ENCODE measurements around the gene SMIM13.

SMIM13 gene

GRCh38 chr6:11166948-11167347 is 73.3 kb downstream of the SMIM13 start:
- Histone ChIP-seq H3K9ac (ENCODE audit: low read depth, low read length) (no peak overlapping the region), H3K4me1 (ENCODE audit: insufficient read depth, low read length) (no peaks in the 10 kb centered on the region), H3K9me3 (ENCODE audit: control insufficient read depth, insufficient read depth, low read length) (no peaks in the 10 kb centered on the region), H3K36me3 (ENCODE audit: insufficient read depth, low read length) (no peaks in the 10 kb centered on the region)

- Histone ChIP-seq H3K9me3 (ENCODE audit: control insufficient read depth, insufficient read depth, low read length) (no peaks in the 10 kb centered on the region), H3K36me3 (ENCODE audit: insufficient read depth, low read length) (no peaks in the 10 kb centered on the region), H3K4me1 (ENCODE audit: insufficient read depth, low read length) (peaks cover 6% of the 10 kb centered on the region; the same call in 1 of the 2 replicates), H3K9ac (ENCODE audit: low read depth, low read length) (no peak overlapping the region)
Observed at GRCh38 chr6:11168091-11168635, 74.5 kb downstream of the SMIM13 start.

GRCh38 chr6:11171952-11172351 is 78.3 kb downstream of the SMIM13 start:
- Histone ChIP-seq H3K36me3 (ENCODE audit: insufficient read depth, low read length) (no peaks in the 10 kb centered on the region), H3K9me3 (ENCODE audit: control insufficient read depth, insufficient read depth, low read length) (no peaks in the 10 kb centered on the region), H3K4me1 (ENCODE audit: insufficient read depth, low read length) (peaks cover 11% of the 10 kb centered on the region), H3K9ac (ENCODE audit: low read depth, low read length) (no peak overlapping the region)

GRCh38 chr6:11172501-11173327 is 79.1 kb downstream of the SMIM13 start:
- no peaks in the 10 kb centered on the region for H3K9me3 ChIP-seq (ENCODE audit: control insufficient read depth, insufficient read depth, low read length)
- no peak overlapping the region for H3K9ac ChIP-seq (ENCODE audit: low read depth, low read length)
- peaks cover 11% of the 10 kb centered on the region for H3K4me1 ChIP-seq (ENCODE audit: insufficient read depth, low read length)
- no peaks in the 10 kb centered on the region for H3K36me3 ChIP-seq (ENCODE audit: insufficient read depth, low read length)

- peaks cover 11% of the 10 kb centered on the region for H3K4me1 ChIP-seq (ENCODE audit: insufficient read depth, low read length)
- H3K9ac ChIP-seq (ENCODE audit: low read depth, low read length): no peak overlapping the region
Observed at GRCh38 chr6:11174242-11174611, 80.6 kb downstream of the SMIM13 start.

GRCh38 chr6:11177271-11177670 is 83.6 kb downstream of the SMIM13 start:
- H3K9ac ChIP-seq (ENCODE audit: low read depth, low read length): no peak overlapping the region
- H3K4me1 ChIP-seq (ENCODE audit: insufficient read depth, low read length): peaks cover 11% of the 10 kb centered on the region
- H3K9me3 ChIP-seq (ENCODE audit: control insufficient read depth, insufficient read depth, low read length): no peaks in the 10 kb centered on the region
- H3K36me3 ChIP-seq (ENCODE audit: insufficient read depth, low read length): no peaks in the 10 kb centered on the region

More at GRCh38 chr6:11174242-11174611, 80.6 kb downstream of the SMIM13 start:
- Histone ChIP-seq H3K36me3 (ENCODE audit: insufficient read depth, low read length) (no peaks in the 10 kb centered on the region), H3K9me3 (ENCODE audit: control insufficient read depth, insufficient read depth, low read length) (no peaks in the 10 kb centered on the region)

- no peaks in the 10 kb centered on the region for H3K9me3 ChIP-seq (ENCODE audit: control insufficient read depth, insufficient read depth, low read length)
- H3K36me3 ChIP-seq (ENCODE audit: insufficient read depth, low read length): no peaks in the 10 kb centered on the region; the same call in 1 of the 2 replicates
- no peak overlapping the region for H3K9ac ChIP-seq (ENCODE audit: low read depth, low read length)
- H3K4me1 ChIP-seq (ENCODE audit: insufficient read depth, low read length): no peaks in the 10 kb centered on the region; the same call in 1 of the 2 replicates
Observed at GRCh38 chr6:11179088-11179418, 85.4 kb downstream of the SMIM13 start.

GRCh38 chr6:11179419-11180202 is 86.0 kb downstream of the SMIM13 start:
- no peaks in the 10 kb centered on the region for H3K9me3 ChIP-seq (ENCODE audit: control insufficient read depth, insufficient read depth, low read length)
- H3K4me1 ChIP-seq (ENCODE audit: insufficient read depth, low read length): no peaks in the 10 kb centered on the region; the same call in 1 of the 2 replicates
- H3K9ac ChIP-seq (ENCODE audit: low read depth, low read length): no peak overlapping the region
- no peaks in the 10 kb centered on the region; the same call in 1 of the 2 replicates for H3K36me3 ChIP-seq (ENCODE audit: insufficient read depth, low read length)

- no peaks in the 10 kb centered on the region; the same call in 1 of the 2 replicates for H3K36me3 ChIP-seq (ENCODE audit: insufficient read depth, low read length)
- H3K4me1 ChIP-seq (ENCODE audit: insufficient read depth, low read length): no peaks in the 10 kb centered on the region; the same call in 1 of the 2 replicates
- no peaks in the 10 kb centered on the region for H3K9me3 ChIP-seq (ENCODE audit: control insufficient read depth, insufficient read depth, low read length)
- no peak overlapping the region for H3K9ac ChIP-seq (ENCODE audit: low read depth, low read length)
Observed at GRCh38 chr6:11181478-11182136, 88.0 kb downstream of the SMIM13 start.

- Histone ChIP-seq H3K9ac (ENCODE audit: low read depth, low read length) (no peak overlapping the region), H3K9me3 (ENCODE audit: control insufficient read depth, insufficient read depth, low read length) (no peaks in the 10 kb centered on the region), H3K4me1 (ENCODE audit: insufficient read depth, low read length) (no peaks in the 10 kb centered on the region; the same call in 1 of the 2 replicates), H3K36me3 (ENCODE audit: insufficient read depth, low read length) (no peaks in the 10 kb centered on the region; the same call in 1 of the 2 replicates)
Observed at GRCh38 chr6:11183761-11184362, 90.2 kb downstream of the SMIM13 start.

GRCh38 chr6:11185204-11185842 is 91.7 kb downstream of the SMIM13 start:
- no peak overlapping the region for H3K9ac ChIP-seq (ENCODE audit: low read depth, low read length)
- no peaks in the 10 kb centered on the region for H3K9me3 ChIP-seq (ENCODE audit: control insufficient read depth, insufficient read depth, low read length)
- H3K4me1 ChIP-seq (ENCODE audit: insufficient read depth, low read length): no peaks in the 10 kb centered on the region
- H3K36me3 ChIP-seq (ENCODE audit: insufficient read depth, low read length): no peaks in the 10 kb centered on the region; the same call in 1 of the 2 replicates

GRCh38 chr6:11187301-11187700 is 93.7 kb downstream of the SMIM13 start:
- no peaks in the 10 kb centered on the region; the same call in 1 of the 2 replicates for H3K36me3 ChIP-seq (ENCODE audit: insufficient read depth, low read length)
- H3K4me1 ChIP-seq (ENCODE audit: insufficient read depth, low read length): 0 out of 2 replicates have a peak, but pooled peaks cover 4% of the 10 kb centered on the region
- H3K9ac ChIP-seq (ENCODE audit: low read depth, low read length): no peak overlapping the region
- H3K9me3 ChIP-seq (ENCODE audit: control insufficient read depth, insufficient read depth, low read length): no peaks in the 10 kb centered on the region

All from ES-I3 (cell line).